H9 (cell line): ENCODE results near the gene ALOX5. TPM values are rescaled to one million over a fixed set of nuclear protein-coding genes. Genes with fewer than 3 reads are reported as not detected.
"Not testable (repeated sequence)": the region's sequence is repeated elsewhere in the genome, so short reads cannot be mapped to it uniquely, and the experiment has no call there.

Experiments
- DNase-seq: peaks from one replicate; pipeline ENCODE4 v3.0.0-alpha.2; 2017
- H2AFZ ChIP-seq: one replicate; pipeline ENCODE4 v1.6.1; 2013; ENCODE audit warnings: mild to moderate bottlenecking, low read length, control low read depth, moderate library complexity
- H2AK5ac ChIP-seq: 2 replicates; pipeline ENCODE4 v1.6.1; 2013; ENCODE audit warnings: low read length, control low read depth, mixed read lengths; ENCODE audit not compliant: insufficient read length
- H2BK120ac ChIP-seq: one replicate; pipeline ENCODE4 v1.6.1; 2013; ENCODE audit warnings: low read depth, mild to moderate bottlenecking, low read length, control low read depth, inconsistent platforms; ENCODE audit not compliant: poor library complexity, severe bottlenecking
- H2BK12ac ChIP-seq: 2 replicates; pipeline ENCODE4 v1.6.1; 2013; ENCODE audit warnings: low read length, control low read depth, mixed read lengths, low read depth; ENCODE audit not compliant: insufficient read length
- H2BK15ac ChIP-seq: 2 replicates; pipeline ENCODE4 v1.6.1; 2013; ENCODE audit warnings: low read depth, low read length, control low read depth
- H2BK20ac ChIP-seq: one replicate; pipeline ENCODE4 v1.6.1; 2013; ENCODE audit warnings: low read depth, mild to moderate bottlenecking, low read length, control low read depth, inconsistent platforms; ENCODE audit not compliant: poor library complexity, severe bottlenecking
- H2BK5ac ChIP-seq: 2 replicates; pipeline ENCODE4 v1.6.1; 2013; ENCODE audit warnings: low read length, control low read depth, mixed read lengths; ENCODE audit not compliant: insufficient read length
- H3K14ac ChIP-seq: 2 replicates; pipeline ENCODE4 v1.6.1; 2013; ENCODE audit warnings: low read length, control low read depth; ENCODE audit not compliant: insufficient read depth
- H3K18ac ChIP-seq: 2 replicates; pipeline ENCODE4 v1.6.1; 2013; ENCODE audit warnings: low read depth, mild to moderate bottlenecking, mixed read lengths, low read length, control low read depth; ENCODE audit not compliant: insufficient read length
- H3K23ac ChIP-seq: 2 replicates; pipeline ENCODE4 v1.6.1; 2013; ENCODE audit warnings: low read length, control low read depth, mixed read lengths, low read depth; ENCODE audit not compliant: insufficient read length
- H3K23me2 ChIP-seq: 2 replicates; pipeline ENCODE4 v1.6.1; 2013; ENCODE audit warnings: low read depth, mild to moderate bottlenecking, mixed read lengths, low read length, control low read depth; ENCODE audit not compliant: insufficient read length, poor library complexity, severe bottlenecking
- H3K27ac ChIP-seq: 2 replicates; pipeline ENCODE4 v1.5.1; 2013; ENCODE audit warnings: low read length, control low read depth, mixed read lengths, low read depth; ENCODE audit not compliant: insufficient read length
- H3K27me3 ChIP-seq: 2 replicates; pipeline ENCODE4 v1.6.1; 2013; ENCODE audit warnings: low read length, control low read depth, inconsistent platforms; ENCODE audit not compliant: insufficient read depth
- H3K4ac ChIP-seq: 2 replicates; pipeline ENCODE4 v1.6.1; 2013; ENCODE audit warnings: low read depth, mild to moderate bottlenecking, control low read depth, inconsistent platforms, low read length, moderate library complexity
- H3K4me1 ChIP-seq: 2 replicates; pipeline ENCODE4 v1.6.1; 2013; ENCODE audit warnings: low read length, control low read depth, inconsistent platforms; ENCODE audit not compliant: insufficient read depth
- H3K4me2 ChIP-seq: 2 replicates; pipeline ENCODE4 v1.6.1; 2013; ENCODE audit warnings: low read length, control low read depth, mixed read lengths; ENCODE audit not compliant: insufficient read length, insufficient read depth
- H3K56ac ChIP-seq: 2 replicates; pipeline ENCODE4 v1.6.1; 2013; ENCODE audit warnings: low read depth, mild to moderate bottlenecking, mixed read lengths, low read length, control low read depth; ENCODE audit not compliant: insufficient read length
- H3K79me1 ChIP-seq: 2 replicates; pipeline ENCODE4 v1.6.1; 2013; ENCODE audit warnings: low read depth, mild to moderate bottlenecking, moderate library complexity, low read length, control low read depth, inconsistent platforms; ENCODE audit not compliant: insufficient read depth, poor library complexity, severe bottlenecking
- H3K79me2 ChIP-seq: 2 replicates; pipeline ENCODE4 v1.6.1; 2013; ENCODE audit warnings: low read length, control low read depth, inconsistent platforms; ENCODE audit not compliant: insufficient read depth
- H3K9ac ChIP-seq: 2 replicates; pipeline ENCODE4 v1.6.1; 2013; ENCODE audit warnings: low read length, control low read depth, mixed read lengths; ENCODE audit not compliant: insufficient read length; ENCODE audit errors: extremely low read depth
- H3K9me3 ChIP-seq: one replicate; pipeline ENCODE4 v1.6.1; 2013; ENCODE audit warnings: low read depth, low read length, inconsistent platforms; ENCODE audit not compliant: control insufficient read depth
- H3T11ph ChIP-seq: one replicate; pipeline ENCODE4 v1.6.1; 2013; ENCODE audit warnings: mild to moderate bottlenecking, low read length, control low read depth, inconsistent platforms
- H4K20me1 ChIP-seq: one replicate; pipeline ENCODE4 v1.6.1; 2013; ENCODE audit not compliant: control insufficient read depth, insufficient read length, insufficient read depth
- H4K5ac ChIP-seq: 2 replicates; pipeline ENCODE4 v1.6.1; 2013; ENCODE audit warnings: low read depth, mild to moderate bottlenecking, mixed read lengths, low read length, control low read depth; ENCODE audit not compliant: insufficient read length
- H4K8ac ChIP-seq: replicated peaks from 2 replicates; pipeline ENCODE4 v1.6.1; 2013; ENCODE audit warnings: low read length, control low read depth, mixed read lengths, low read depth; ENCODE audit not compliant: insufficient read length
- H4K91ac ChIP-seq: 2 replicates; pipeline ENCODE4 v1.6.1; 2013; ENCODE audit warnings: low read depth, mild to moderate bottlenecking, moderate library complexity, mixed read lengths, low read length, control low read depth; ENCODE audit not compliant: insufficient read length
- H3K27ac Mint-ChIP-seq, 3 experiments: 2 replicates in 2 of 3; 3 replicates in 1 of 3; pipeline ENCODE4 v1.8.0; 2020 to 2021; ENCODE audit warnings: mixed read lengths in 3 of 3, mild to moderate bottlenecking in 1 of 3, moderate library complexity in 1 of 3
- H3K27me3 Mint-ChIP-seq: 2 replicates; pipeline ENCODE4 v1.8.0; 2021; ENCODE audit warnings: low read depth, mild to moderate bottlenecking, moderate library complexity, mixed read lengths
- H3K36me3 Mint-ChIP-seq, 3 experiments: 2 replicates in 2 of 3; 3 replicates in 1 of 3; pipeline ENCODE4 v1.8.0; 2020 to 2021; ENCODE audit warnings: low read depth in 3 of 3, mixed read lengths in 3 of 3; ENCODE audit not compliant: insufficient read depth in 1 of 3
- H3K4me1 Mint-ChIP-seq, 2 experiments: 2 replicates each; pipeline ENCODE4 v1.8.0; 2020; ENCODE audit warnings: mixed read lengths in 2 of 2
- H3K4me3 Mint-ChIP-seq, 2 experiments: 2 replicates in 1 of 2; 3 replicates in 1 of 2; pipeline ENCODE4 v1.8.0; 2020 to 2021; ENCODE audit warnings: mild to moderate bottlenecking in 2 of 2, mixed read lengths in 2 of 2, moderate library complexity in 1 of 2
- H3K9me3 Mint-ChIP-seq, 2 experiments: 2 replicates in 1 of 2; 3 replicates in 1 of 2; pipeline ENCODE4 v1.8.0; 2020; ENCODE audit warnings: mild to moderate bottlenecking in 2 of 2, mixed read lengths in 2 of 2, moderate library complexity in 1 of 2
- WGBS: extraction: QIAGEN DNeasy Blood & Tissue Kit; methylation state at CpG from one replicate; pipeline ENCODE4 v1.1.7; 2013; ENCODE audit warnings: missing lambda C conversion rate, low lambda C conversion rate, mixed read lengths; ENCODE audit not compliant: insufficient read length; ENCODE audit errors: extremely low coverage; 5-methylcytosine and 5-hydroxymethylcytosine counted together
- total RNA-seq: library from RNA; stranded (reverse); gene quantifications from 2 replicates; pipeline ENCODE4 v1.2.1, GENCODE V29; 2021

Gene ALOX5
- total RNA-seq, 1 experiment from 2014 or later, result 3.7 TPM

DNA sequence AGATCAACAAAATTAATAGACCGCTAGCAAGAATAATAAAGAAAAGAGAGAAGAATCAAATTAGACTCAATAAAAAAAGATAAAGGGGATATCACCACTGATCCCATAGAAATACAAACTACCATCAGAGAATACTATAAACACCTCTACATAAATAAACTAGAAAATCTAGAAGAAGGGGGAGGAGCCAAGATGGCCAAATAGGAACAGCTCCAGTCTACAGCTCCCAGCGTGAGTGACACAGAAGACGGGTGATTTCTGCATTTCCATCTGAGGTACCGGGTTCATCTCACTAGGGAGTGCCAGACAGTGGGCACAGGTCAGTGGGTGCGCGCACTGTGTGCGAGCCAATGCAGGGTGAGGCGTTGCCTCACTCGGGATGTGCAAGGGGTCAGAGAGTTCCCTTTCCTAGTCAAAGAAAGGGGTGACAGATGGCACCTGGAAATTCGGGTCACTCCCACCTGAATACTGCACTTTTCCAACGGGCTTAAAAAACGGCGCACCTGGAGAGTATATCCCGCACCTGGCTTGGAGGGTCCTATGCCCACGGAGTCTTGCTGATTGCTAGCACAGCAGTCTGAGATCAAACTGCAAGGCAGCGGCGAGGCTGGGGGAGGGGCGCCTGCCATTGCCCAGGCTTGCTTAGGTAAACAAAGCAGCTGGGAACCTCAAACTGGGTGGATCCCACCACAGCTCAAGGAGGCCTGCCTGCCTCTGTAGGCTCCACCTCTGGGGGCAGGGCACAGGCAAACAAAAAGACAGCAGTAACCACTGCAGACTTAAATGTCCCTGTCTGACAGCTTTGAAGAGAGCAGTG is 11.8 kb upstream of the ALOX5 start:
- not testable (repeated sequence) for H2BK5ac ChIP-seq, H2BK120ac ChIP-seq, H2BK12ac ChIP-seq, H3K79me2 ChIP-seq, H4K91ac ChIP-seq, H3K56ac ChIP-seq, H3K27me3 ChIP-seq, H3K9me3 ChIP-seq, H3T11ph ChIP-seq, H2AFZ ChIP-seq, H3K4me1 ChIP-seq, H3K23me2 ChIP-seq, H3K18ac ChIP-seq, H3K79me1 ChIP-seq, H4K8ac ChIP-seq, H3K4ac ChIP-seq, H3K27ac Mint-ChIP-seq, H3K9me3 Mint-ChIP-seq, H3K14ac ChIP-seq, H4K5ac ChIP-seq, H3K36me3 Mint-ChIP-seq, H3K23ac ChIP-seq, H4K20me1 ChIP-seq, H2BK15ac ChIP-seq, H2BK20ac ChIP-seq, H2AK5ac ChIP-seq, H3K9ac ChIP-seq, H3K27ac ChIP-seq
- no CpG with 5 or more reads among the region's 18 CpGs for WGBS
- Mint-ChIP-seq H3K27me3 (peaks cover 32% of the 10 kb centered on the region), H3K4me3 (peak overlapping the region; percentile 75 to 84), H3K4me1 (peaks cover 26 to 31% of the 10 kb centered on the region in 2 experiments)
- peak; percentile 51 for DNase-seq
- peak overlapping the region; percentile 62 for H3K4me2 ChIP-seq

GRCh38 chr10:45367643-45368042 is 6.4 kb upstream of the ALOX5 start:
- not testable (repeated sequence) for H3K4ac ChIP-seq, H2AK5ac ChIP-seq, H2BK20ac ChIP-seq, H3K4me1 Mint-ChIP-seq, H3K9ac ChIP-seq, H2BK5ac ChIP-seq, H3K27ac ChIP-seq, H4K5ac ChIP-seq, H3K79me1 ChIP-seq, H3K4me3 Mint-ChIP-seq, H3K4me1 ChIP-seq, H2BK15ac ChIP-seq, H2BK12ac ChIP-seq, H3K4me2 ChIP-seq, H2AFZ ChIP-seq, H3K56ac ChIP-seq, H3K9me3 ChIP-seq, H3K36me3 Mint-ChIP-seq, H3K79me2 ChIP-seq, H3K27ac Mint-ChIP-seq, H4K91ac ChIP-seq, H3K14ac ChIP-seq, H3T11ph ChIP-seq, H3K9me3 Mint-ChIP-seq, H3K18ac ChIP-seq, DNase-seq, H3K23ac ChIP-seq, H2BK120ac ChIP-seq, H4K8ac ChIP-seq, H3K27me3 ChIP-seq, H4K20me1 ChIP-seq, H3K23me2 ChIP-seq
- peaks cover 71% of the 10 kb centered on the region for H3K27me3 Mint-ChIP-seq
- WGBS, result no CpG with 5 or more reads among the region's 3 CpGs
